Fibroblast of lung (primary cell): ENCODE results near the gene SPPL2C. TPM values are rescaled to one million over a fixed set of nuclear protein-coding genes. Genes with fewer than 3 reads are reported as not detected.

Source experiments
- DNase-seq, 2 donors: peaks; one replicate each; pipeline versions ENCODE4 v3.0.0 to v3.0.0-alpha.2; 2010; ENCODE audit warnings: low read depth in 2 of 2
- H2AFZ ChIP-seq: 2 replicates; pipeline ENCODE4 v1.5.1; 2012; ENCODE audit warnings: low read length, control low read depth, inconsistent platforms
- H3K27ac ChIP-seq: 2 replicates; pipeline ENCODE4 v1.5.1; 2011; ENCODE audit warnings: low read length, control low read depth; ENCODE audit not compliant: insufficient read depth
- H3K27me3 ChIP-seq: 2 replicates; pipeline ENCODE4 v1.5.1; 2011; ENCODE audit warnings: mild to moderate bottlenecking, low read length; ENCODE audit not compliant: control insufficient read depth, insufficient read depth
- H3K36me3 ChIP-seq: 2 replicates; pipeline ENCODE4 v1.5.1; 2011; ENCODE audit warnings: low read length; ENCODE audit not compliant: control insufficient read depth, insufficient read depth
- H3K4me1 ChIP-seq: 2 replicates; pipeline ENCODE4 v1.5.1; 2011; ENCODE audit warnings: low read length; ENCODE audit not compliant: control insufficient read depth, insufficient read depth; ENCODE audit errors: extremely low read depth
- H3K4me2 ChIP-seq: 2 replicates; pipeline ENCODE4 v1.5.1; 2011; ENCODE audit warnings: low read length, control low read depth; ENCODE audit not compliant: insufficient read depth; ENCODE audit errors: extremely low read depth
- H3K4me3 ChIP-seq, 4 experiments: fragments of 200-600 bp in 1 of 4; sonication (generic) in 1 of 4; replicated peaks in 1 of 4; 2 replicates each; pipeline ENCODE4 v1.5.1; 2011 to 2016; ENCODE audit warnings: low read length in 4 of 4, low read depth in 3 of 4, mild to moderate bottlenecking in 3 of 4, control low read depth in 2 of 4, inconsistent platforms in 1 of 4, mixed read lengths in 1 of 4; ENCODE audit not compliant: insufficient read depth in 1 of 4; ENCODE audit errors: control extremely low read depth in 1 of 4
- H3K79me2 ChIP-seq: 2 replicates; pipeline ENCODE4 v1.5.1; 2012; ENCODE audit warnings: mild to moderate bottlenecking, low read length, inconsistent platforms; ENCODE audit not compliant: control insufficient read depth, insufficient read depth
- H3K9ac ChIP-seq: 2 replicates; pipeline ENCODE4 v1.5.1; 2011; ENCODE audit warnings: mild to moderate bottlenecking, low read length, control low read depth; ENCODE audit not compliant: insufficient read depth
- H3K9me3 ChIP-seq: 2 replicates; pipeline ENCODE4 v1.5.1; 2012; ENCODE audit warnings: low read depth, low read length; ENCODE audit not compliant: control insufficient read depth, insufficient read depth
- H4K20me1 ChIP-seq: 2 replicates; pipeline ENCODE4 v1.5.1; 2011; ENCODE audit warnings: low read length; ENCODE audit not compliant: control insufficient read depth, insufficient read depth; ENCODE audit errors: extremely low read depth
- EZH2 ChIP-seq: IDR thresholded peaks from 2 replicates; pipeline ENCODE4 v1.5.1; 2012; ENCODE audit warnings: low read length, control low read depth, mild to moderate bottlenecking; ENCODE audit errors: missing control alignments
- polyA plus RNA-seq, 2 donors: library from polyadenylated mRNA; depleted of rRNA in 1 of 2; stranded (reverse) in 1 of 2; unstranded in 1 of 2; fragments of >200 nt; gene quantifications; 2 replicates each; pipeline ENCODE4 v1.2.1, GENCODE V29; 2011 to 2012; ENCODE audit warnings: missing spikeins in 1 of 2
- total RNA-seq: library from RNA; depleted of rRNA; stranded (reverse); fragments of >200 nt; gene quantifications from 2 replicates; pipeline ENCODE4 v1.2.1, GENCODE V29; 2014
- TF ChIP-seq, protein P1 (sequence below), 2 donors: IDR thresholded peaks in 1 of 2; conservative IDR thresholded peaks in 1 of 2; 1 replicate in 1 of 2; 2 replicates in 1 of 2; pipeline ENCODE4 v1.5.1; 2011 to 2012; ENCODE audit warnings: low read length in 2 of 2, control low read depth in 1 of 2, inconsistent platforms in 1 of 2, low read depth in 1 of 2, mild to moderate bottlenecking in 1 of 2

SPPL2C gene
- total and polyA plus RNA-seq, 2 donors (not counting 1 experiment from before 2014, with no cell fraction given), result not detected

DNA sequence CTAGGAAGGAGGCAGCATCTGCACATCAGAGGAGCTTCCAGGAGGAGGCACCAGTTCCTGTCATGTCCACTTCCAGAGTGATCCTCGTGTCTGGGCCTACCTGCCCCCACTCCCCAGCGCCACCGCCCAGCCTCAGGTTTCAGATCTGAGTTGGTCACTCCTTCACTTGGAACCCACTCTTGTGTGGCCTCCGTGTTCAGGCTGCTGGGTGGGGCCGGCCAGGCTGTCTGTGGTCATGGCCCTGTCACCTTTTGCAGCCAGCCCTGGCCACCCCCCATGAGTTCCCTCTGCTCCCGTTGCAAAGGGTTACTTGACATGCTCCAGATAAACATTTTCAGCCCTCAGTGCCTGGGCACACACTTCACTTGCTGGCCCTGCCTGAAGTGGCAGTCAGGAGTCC, 26.6 kb upstream of the SPPL2C start:
- Histone ChIP-seq H3K9ac (no peak overlapping the region), H3K4me1 (no peaks in the 10 kb centered on the region), H3K4me2 (no peak overlapping the region), H4K20me1 (no peaks in the 10 kb centered on the region), H3K9me3 (no peaks in the 10 kb centered on the region), H2AFZ (no peak overlapping the region), H3K27me3 (no peaks in the 10 kb centered on the region), H3K36me3 (no peaks in the 10 kb centered on the region), H3K4me3 (no peak overlapping the region), H3K27ac (no peak overlapping the region), H3K79me2 (no peaks in the 10 kb centered on the region)
- no peak for TF ChIP-seq EZH2
- DNase-seq, result no peak

DNA sequence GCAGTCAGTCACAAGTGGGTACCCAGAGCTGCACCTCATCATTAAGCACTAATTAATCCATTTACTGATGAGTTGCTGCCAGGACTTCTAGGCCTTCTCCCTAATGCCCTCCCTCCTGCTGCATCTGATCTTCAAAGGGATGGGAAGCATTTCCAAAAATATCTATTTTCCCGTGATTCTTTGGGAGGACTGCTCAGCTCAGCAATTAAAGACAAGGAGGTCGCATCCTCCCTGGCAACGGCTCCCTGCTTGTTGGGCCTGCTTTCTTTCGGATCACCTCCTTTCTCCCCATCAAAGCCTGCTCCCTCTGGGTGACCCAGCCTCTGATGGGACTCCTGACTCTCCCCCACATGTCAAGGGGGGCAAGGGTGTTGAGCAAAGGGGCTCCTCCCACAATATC, 26.0 kb upstream of the SPPL2C start:
- Histone ChIP-seq H3K4me2 (no peak overlapping the region), H3K9me3 (no peaks in the 10 kb centered on the region), H3K9ac (no peak overlapping the region), H3K27me3 (no peaks in the 10 kb centered on the region), H3K4me1 (no peaks in the 10 kb centered on the region), H3K79me2 (no peaks in the 10 kb centered on the region), H4K20me1 (no peaks in the 10 kb centered on the region), H2AFZ (no peak overlapping the region), H3K27ac (no peak overlapping the region), H3K36me3 (no peaks in the 10 kb centered on the region), H3K4me3 (no peak overlapping the region)
- DNase-seq, result no peak
- TF ChIP-seq, protein P1, sequence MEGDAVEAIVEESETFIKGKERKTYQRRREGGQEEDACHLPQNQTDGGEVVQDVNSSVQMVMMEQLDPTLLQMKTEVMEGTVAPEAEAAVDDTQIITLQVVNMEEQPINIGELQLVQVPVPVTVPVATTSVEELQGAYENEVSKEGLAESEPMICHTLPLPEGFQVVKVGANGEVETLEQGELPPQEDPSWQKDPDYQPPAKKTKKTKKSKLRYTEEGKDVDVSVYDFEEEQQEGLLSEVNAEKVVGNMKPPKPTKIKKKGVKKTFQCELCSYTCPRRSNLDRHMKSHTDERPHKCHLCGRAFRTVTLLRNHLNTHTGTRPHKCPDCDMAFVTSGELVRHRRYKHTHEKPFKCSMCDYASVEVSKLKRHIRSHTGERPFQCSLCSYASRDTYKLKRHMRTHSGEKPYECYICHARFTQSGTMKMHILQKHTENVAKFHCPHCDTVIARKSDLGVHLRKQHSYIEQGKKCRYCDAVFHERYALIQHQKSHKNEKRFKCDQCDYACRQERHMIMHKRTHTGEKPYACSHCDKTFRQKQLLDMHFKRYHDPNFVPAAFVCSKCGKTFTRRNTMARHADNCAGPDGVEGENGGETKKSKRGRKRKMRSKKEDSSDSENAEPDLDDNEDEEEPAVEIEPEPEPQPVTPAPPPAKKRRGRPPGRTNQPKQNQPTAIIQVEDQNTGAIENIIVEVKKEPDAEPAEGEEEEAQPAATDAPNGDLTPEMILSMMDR (conservative IDR thresholded peaks at IDR 0.05 in 1 of 2, IDR thresholded peaks at IDR 0.05 in 1 of 2; ENCODE audit: low read depth in 1 of 2, low read length in 2 of 2), result no peak
- TF ChIP-seq EZH2, result no peak

DNA sequence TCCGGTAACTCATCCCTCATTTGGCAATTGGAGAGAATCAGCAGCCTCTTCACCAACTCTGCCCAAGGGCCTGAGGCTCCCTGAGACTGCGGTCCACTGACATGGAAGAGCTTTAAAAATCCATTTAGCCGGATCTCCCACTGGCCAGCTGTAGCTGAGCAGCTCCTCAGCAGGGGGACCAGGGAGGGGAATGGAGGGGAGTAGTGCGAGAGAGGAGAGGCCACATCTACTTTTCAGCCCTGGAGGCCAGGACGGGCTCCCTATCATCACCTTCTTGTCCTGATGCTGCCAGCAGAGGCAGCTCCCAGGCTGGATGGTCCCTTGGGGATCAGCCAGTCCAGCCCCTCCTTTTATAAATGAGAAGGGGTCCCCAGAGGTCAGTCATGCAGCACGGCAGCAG, 25.0 kb upstream of the SPPL2C start:
- Histone ChIP-seq H3K27me3 (no peaks in the 10 kb centered on the region), H3K4me2 (no peak overlapping the region), H3K27ac (no peak overlapping the region), H3K36me3 (no peaks in the 10 kb centered on the region), H3K9me3 (no peaks in the 10 kb centered on the region), H3K9ac (no peak overlapping the region), H3K4me3 (no peak overlapping the region), H3K4me1 (no peaks in the 10 kb centered on the region), H3K79me2 (no peaks in the 10 kb centered on the region), H4K20me1 (no peaks in the 10 kb centered on the region), H2AFZ (no peak overlapping the region)
- DNase-seq, result no peak
- no peak for TF ChIP-seq EZH2
- TF ChIP-seq, protein P1 (conservative IDR thresholded peaks at IDR 0.05 in 1 of 2, IDR thresholded peaks at IDR 0.05 in 1 of 2; ENCODE audit: low read depth in 1 of 2, low read length in 2 of 2), result no peak
